HG02610 (cell line): ENCODE results near the gene RASA4.
"Not testable (repeated sequence)": the region's sequence is repeated elsewhere in the genome, so short reads cannot be mapped to it uniquely, and the experiment has no call there.

ENCODE experiments used
- ATAC-seq: cut with Tn5 transposase; IDR thresholded peaks from one replicate; pipeline ENCODE4 v1.9.1; 2021; ENCODE audit warnings: mild to moderate bottlenecking, moderate library complexity; ENCODE audit not compliant: unreplicated experiment

The RASA4 gene

DNA sequence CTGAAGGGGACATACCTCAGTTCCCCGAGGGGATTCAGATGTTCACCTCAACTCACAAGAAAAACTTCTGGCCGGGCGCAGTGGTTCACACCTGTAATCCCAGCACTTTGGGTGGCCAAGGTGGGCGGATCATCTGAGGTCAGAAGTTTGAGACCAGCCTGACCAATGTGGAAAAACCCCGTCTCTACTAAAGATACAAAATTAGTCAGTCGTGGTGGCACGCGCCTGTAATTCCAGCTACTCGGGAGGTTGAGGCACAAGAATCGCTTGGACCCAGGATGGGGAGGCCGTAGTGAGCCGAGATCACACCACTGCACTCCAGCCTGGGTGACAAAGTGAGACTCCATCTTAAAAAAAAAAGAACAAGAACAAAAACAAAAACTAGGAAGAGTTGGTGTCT lies 71.3 kb downstream of the RASA4 start:
- not testable (repeated sequence) for ATAC-seq

DNA sequence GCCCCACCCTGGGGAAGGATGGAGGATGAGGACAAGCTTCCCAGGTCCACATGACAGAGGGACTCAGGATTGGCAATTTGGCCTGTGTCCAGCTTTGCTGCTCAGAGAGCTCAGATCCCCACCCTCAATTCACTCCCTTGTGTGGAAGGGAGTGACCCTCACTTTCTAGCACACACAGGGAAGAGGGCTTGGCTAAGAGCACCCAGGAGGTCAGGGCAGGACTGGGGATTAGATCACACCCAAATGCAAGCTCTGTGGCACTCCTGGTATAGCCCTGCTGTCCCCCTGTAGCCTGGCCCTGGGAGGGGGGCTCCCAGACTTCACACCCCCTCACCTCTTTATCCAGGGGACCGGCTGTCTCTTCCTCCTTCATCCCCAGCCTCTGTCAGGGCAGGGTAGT lies 72.2 kb downstream of the RASA4 start:
- not testable (repeated sequence) for ATAC-seq

GRCh38 chr7:102543596-102543995 lies 73.0 kb downstream of the RASA4 start, which contains the start of gene UPK3BL2:
Gene UPK3BL2 (minus strand): TSS chr7:102543696. CDS start chr7:102543636, 60 bp downstream.
- not testable (repeated sequence) for ATAC-seq

DNA sequence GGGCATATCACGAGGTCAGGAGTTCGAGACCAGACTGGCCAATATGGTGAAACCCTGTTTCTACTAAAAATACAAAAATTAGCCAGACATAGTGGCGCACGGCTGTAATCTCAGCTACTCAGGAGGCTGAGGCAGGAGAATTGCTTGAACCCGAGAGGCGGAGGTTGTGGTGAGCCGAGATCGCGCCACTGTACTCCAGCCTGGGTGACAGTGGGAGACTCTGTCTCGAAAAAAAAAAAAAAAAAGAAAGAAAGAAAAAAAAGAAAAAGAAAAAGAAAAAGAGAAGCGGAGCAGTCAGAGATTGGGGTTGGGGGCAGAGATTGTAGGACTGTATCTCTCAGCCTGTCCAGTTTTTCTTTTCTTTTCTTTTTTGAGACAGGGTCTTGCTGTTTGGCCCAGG lies 73.8 kb downstream of the RASA4 start:
- not testable (repeated sequence) for ATAC-seq

DNA sequence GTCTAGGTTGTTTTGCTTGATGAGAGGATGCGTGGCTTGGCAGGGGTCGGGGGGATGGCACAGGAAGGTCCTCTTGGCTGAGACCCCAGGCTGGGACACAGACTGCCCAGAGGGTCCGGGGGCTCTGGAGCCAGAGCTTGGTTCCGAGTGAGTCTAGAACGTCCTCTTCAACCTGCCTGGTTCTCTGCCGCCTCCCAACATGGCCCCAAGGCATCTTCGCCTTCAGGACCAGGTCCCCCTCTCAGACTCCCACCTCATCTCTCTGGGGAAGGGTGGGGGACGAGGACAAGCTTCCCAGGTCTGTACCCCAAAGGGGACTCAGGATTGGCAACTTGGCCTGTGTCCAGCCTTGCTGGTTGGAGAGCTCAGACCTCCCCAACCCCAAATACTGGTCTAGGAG lies 74.5 kb downstream of the RASA4 start:
- ATAC-seq = not testable (repeated sequence)

GRCh38 chr7:102540604-102541003 lies 76.0 kb downstream of the RASA4 start:
- ATAC-seq = not testable (repeated sequence)

DNA sequence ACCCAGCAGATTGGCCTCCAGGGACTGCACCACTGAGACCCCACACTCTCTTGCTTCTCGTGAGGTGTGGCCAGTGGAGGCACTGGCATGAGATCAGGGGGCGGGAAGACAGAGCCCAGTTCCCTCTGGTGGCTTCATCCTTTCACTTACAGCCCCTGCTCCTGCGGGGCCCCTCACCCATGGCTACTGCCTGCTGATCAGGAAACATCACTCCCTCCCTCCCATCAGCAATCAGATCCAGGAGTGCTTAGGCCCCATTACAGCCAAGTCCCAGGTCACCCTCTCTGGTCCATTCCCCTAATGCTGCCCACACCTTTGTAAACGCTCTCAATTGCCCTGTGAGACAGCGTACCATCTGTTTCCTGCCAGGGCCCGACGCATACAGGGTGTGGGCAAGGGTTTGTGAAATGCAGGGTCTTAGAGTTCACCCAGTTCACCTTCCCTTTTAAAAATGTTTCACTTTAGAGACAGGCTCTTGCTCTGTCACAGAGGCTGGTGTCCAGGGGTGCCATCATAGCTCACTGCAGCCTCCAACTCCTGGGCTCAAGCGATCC lies 81.4 kb downstream of the RASA4 start:
- ATAC-seq = not testable (repeated sequence)

GRCh38 chr7:102532127-102532526 lies 84.4 kb downstream of the RASA4 start:
- not testable (repeated sequence) for ATAC-seq

GRCh38 chr7:102531583-102531982 lies 85.0 kb downstream of the RASA4 start:
- ATAC-seq = not testable (repeated sequence)

DNA sequence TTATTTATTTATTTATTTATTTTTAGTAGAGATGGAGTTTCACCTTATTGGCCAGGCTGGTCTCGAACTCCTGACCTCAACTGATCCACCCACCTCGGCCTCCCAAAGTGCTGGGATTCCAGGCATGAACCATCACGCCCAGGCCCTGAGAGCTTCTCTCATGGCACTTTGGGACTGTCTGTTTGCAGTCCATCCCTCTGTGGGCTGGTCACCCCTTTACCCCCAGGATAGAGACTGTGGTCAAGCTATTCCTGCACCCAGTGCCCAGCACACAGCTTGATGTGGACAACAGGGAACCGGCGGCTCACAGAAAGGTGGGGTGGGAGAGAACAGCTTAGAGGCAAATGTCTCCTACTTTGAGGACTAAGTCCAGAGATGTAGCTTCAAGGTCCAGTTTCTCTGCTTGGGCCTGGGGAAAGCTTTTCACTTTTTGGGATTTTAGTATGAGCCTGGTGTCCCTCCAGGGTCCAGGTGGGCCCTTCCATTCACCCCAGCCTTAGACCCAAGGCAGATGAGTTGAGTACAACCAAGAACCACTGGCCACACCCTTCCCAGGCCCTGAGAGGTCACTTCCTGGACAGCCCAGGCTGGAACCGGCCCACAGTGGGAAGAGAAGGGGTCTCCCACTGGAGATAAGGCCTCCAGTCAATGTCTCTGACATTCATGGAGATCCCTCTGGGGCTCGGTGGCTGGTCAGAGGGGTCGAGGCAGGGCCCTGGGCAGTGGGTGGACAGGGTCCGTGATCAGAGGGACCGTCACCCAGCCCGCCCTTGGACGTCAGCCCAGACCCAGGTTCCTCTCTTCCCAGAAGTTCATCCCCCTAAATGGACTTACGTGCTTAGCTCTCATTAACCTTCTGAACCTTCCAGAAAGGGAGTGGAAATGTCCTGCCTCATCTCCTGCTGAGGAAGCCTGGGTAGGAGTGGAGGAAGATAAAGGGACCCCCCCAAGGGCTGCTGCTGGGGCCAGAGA lies 88.4 kb downstream of the RASA4 start:
- ATAC-seq = not testable (repeated sequence)

GRCh38 chr7:102527182-102527581 lies 89.4 kb downstream of the RASA4 start:
- ATAC-seq = not testable (repeated sequence)

DNA sequence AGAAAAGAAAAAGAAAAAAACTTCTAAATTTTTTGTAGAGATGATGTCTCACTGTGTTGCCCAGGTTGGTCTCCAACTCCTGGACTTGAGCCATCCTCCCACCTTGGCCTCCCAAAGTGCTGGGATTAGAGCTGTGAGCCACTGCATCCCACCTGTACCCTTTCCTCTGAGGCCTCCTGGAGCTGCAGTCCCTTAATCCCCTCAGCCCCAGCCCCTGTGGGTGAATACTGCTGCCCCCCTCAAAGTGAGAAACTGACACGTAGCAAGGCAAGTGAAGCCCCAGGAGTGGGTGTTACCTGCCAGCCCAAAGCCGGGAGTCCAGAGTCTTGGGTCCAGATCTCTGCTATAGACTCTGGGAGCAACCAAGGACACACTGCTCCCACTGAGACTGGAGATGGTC lies 91.8 kb downstream of the RASA4 start:
- ATAC-seq = not testable (repeated sequence)
